CD4-positive, alpha-beta T cell treated with Interleukin-6 at 100 ng/mL for 8 hours (primary cell): ENCODE results near the gene SMPD1.
"Not testable (repeated sequence)": the region's sequence is repeated elsewhere in the genome, so short reads cannot be mapped to it uniquely, and the experiment has no call there.

Source experiments
- DNase-seq: peaks from one replicate; pipeline ENCODE4 v3.0.0-alpha.2; 2020; ENCODE audit warnings: mixed read lengths, low spot score

SMPD1 gene

DNA sequence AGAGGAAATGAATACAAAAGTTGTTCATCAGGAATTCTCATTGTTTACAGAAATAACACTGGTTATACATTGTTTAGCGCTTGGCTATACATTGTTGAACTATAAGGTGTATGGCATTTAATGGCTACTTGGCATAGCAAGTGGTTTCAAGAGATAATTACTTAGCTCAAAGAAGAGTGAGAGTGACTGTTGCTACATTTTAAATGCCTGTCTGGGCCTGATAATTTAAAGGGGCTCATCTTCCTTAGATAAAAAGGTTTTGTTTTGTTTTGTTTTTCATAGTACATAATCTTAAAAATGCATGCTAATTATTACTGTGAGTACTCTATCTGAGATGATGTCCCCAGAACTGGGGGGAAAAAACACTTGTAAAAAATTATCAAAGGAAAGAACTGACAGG lies 1.5 kb upstream of the SMPD1 start:
- no peak for DNase-seq

DNA sequence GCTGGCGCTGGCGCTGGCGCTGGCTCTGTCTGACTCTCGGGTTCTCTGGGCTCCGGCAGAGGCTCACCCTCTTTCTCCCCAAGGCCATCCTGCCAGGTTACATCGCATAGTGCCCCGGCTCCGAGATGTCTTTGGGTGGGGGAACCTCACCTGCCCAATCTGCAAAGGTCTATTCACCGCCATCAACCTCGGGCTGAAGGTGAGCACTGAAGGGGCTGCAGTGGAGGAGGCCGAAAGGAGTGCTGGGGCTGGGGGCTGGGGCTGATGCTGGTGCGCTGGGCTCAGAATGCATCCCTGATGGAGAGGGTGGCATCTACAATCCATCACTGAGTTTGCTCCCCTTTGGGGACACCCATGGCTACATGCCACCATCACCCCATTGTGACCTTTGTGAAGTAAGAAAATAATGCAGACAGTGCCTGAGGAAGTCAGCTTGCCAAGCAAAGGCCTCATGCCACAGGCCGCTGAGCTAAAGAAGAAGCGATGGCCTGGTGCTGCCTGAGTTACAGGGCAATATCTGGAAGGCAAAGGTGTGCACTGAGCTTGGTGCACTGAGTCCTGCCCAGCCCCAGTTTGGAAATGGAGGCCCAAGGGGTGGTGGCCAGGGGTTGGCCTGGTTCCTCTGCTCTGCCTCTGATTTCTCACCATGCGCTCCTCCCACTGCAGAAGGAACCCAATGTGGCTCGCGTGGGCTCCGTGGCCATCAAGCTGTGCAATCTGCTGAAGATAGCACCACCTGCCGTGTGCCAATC lies 620 bp downstream of the SMPD1 start:
- no peak for DNase-seq

DNA sequence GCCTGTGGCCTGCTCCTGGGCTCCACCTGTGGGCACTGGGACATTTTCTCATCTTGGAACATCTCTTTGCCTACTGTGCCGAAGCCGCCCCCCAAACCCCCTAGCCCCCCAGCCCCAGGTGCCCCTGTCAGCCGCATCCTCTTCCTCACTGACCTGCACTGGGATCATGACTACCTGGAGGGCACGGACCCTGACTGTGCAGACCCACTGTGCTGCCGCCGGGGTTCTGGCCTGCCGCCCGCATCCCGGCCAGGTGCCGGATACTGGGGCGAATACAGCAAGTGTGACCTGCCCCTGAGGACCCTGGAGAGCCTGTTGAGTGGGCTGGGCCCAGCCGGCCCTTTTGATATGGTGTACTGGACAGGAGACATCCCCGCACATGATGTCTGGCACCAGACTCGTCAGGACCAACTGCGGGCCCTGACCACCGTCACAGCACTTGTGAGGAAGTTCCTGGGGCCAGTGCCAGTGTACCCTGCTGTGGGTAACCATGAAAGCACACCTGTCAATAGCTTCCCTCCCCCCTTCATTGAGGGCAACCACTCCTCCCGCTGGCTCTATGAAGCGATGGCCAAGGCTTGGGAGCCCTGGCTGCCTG lies 1.4 kb downstream of the SMPD1 start:
- no peak for DNase-seq

DNA sequence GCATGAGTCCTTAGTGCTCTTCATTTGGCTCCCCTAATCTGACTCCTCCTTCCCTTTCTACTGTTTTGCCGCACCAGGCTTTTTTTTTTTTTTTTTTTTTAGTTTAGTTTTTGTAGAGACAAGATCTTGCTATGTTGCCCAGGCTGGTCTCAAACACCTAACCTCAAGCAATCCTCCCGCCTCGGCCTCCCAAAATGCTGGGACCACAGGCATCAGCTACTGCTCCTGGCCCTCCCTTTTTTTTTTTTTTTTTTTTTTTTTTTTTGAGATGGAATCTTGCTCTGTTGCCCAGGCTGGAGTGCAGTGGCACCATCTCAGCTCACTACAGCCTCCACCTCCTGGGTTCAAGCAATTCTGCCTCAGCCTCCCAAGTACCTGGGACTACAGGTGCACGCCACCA lies 2.0 kb downstream of the SMPD1 start:
- DNase-seq = not testable (repeated sequence)

DNA sequence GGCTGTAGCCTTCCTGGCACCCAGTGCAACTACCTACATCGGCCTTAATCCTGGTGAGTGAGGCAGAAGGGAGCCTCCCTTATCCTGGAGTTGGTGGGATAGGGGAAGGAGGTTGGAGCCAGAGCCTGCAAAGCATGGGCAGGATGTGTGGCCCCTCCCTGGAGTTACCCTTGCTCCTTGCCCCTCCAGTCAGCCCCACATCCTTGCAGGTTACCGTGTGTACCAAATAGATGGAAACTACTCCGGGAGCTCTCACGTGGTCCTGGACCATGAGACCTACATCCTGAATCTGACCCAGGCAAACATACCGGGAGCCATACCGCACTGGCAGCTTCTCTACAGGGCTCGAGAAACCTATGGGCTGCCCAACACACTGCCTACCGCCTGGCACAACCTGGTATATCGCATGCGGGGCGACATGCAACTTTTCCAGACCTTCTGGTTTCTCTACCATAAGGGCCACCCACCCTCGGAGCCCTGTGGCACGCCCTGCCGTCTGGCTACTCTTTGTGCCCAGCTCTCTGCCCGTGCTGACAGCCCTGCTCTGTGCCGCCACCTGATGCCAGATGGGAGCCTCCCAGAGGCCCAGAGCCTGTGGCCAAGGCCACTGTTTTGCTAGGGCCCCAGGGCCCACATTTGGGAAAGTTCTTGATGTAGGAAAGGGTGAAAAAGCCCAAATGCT lies 3.9 kb downstream of the SMPD1 start:
- no peak for DNase-seq

DNA sequence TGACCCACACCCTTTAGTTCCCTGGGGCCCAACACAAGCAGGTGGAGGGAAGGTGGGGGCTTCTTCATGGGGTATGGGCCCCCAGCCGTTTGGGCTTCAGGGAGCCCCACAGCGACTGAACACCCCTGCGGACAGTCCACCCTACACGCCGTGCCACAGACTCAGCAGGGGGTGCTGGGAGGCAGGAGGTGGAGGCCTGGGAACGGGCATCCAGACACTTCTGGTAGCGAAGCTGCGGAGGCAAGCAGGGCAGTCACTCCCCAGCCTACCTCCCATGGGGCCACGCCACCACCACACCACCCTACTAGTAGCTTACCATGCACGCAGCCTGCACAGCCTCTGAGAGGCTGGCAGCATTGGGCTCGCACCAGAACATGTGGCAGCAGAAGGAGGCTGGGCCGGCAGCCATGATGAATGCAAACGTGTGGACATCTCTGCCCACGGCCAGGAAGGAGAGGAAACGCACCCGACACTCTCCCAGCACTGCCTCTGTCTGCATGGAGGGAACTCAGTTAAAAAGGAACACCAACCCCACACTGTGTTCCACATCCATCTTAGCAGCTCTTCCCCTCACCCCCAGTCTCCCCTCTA lies 5.3 kb downstream of the SMPD1 start:
- no peak for DNase-seq

DNA sequence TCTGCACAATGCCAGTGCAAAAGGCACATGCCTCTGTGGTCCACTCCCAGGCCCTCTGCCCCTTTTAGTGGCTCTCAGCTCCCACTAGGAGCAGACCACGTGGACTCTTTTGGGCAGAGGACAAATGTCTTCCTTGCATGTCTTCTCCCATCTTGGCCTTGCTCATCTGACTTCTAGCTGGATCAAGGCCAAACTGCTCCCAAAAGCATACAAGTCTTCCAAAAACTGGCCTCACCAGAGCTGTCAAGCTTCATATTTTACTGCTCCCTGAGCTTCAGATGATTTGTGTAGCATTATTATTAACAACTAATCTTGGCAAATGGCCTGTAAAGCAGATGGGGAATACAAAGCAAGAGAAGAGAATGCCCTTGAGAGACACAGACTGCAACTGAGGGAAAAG lies 6.9 kb downstream of the SMPD1 start:
- no peak for DNase-seq

DNA sequence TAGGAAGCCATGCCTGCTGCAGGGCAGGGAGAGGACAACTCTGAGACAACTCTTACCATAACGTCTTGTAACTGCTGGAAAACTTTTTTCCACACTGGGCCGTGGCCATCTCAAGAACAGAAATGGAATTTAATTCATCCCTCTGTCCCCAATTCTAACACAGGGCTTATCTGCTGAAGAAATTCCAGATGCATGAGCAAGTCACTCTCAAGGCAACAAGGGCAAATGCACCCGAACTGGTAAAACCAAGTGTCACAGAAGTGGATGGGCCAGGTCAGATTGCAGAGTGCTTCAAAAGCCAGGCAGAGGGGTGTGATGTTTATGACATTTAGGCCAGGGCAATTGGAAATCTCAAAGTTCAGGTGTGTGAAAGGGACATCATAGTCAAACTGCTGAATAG lies 7.4 kb downstream of the SMPD1 start:
- DNase-seq = no peak

DNA sequence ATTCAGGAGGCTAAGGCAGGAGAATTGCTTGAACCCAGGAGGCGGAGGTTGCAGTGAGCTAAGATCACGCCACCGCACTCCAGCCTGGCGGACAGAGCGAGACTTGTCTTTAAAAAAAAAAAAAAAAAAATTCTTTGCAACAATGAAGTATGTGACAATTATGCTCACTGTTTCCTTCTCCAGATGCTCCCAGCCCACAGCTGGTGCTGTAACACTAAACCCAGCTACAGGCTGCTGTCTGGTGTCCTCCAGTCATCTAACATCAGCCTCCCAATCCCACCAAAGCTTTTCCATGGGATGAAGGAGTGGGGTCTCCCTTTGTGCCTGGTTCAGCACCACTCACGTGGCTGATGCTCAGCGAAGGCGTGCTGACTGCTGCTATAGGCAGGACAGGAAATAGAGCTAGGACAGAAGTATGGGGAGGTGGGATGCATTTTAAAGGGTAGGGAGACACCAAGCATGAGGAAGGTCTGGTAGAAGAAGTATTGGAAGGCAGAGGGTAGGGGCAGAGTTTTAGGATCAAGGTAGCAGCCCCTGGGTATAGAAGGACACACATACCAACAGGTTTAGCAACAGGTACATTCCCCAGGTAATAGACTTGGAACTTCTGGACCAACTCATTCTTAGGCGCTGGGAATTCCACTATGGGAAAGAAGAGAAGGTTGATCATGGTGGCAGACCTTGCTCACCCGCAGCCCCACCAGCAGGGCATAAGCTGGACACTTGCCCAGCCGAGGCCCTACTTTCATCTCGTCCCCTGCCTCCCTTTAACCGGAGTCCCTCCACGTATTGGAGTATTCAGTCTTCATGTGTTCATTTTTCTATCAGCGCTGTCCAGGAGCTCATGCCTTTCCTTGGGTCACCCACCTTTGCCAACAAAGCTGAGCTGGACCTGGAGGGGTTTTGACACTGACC lies 10.4 kb downstream of the SMPD1 start:
- DNase-seq = no peak

DNA sequence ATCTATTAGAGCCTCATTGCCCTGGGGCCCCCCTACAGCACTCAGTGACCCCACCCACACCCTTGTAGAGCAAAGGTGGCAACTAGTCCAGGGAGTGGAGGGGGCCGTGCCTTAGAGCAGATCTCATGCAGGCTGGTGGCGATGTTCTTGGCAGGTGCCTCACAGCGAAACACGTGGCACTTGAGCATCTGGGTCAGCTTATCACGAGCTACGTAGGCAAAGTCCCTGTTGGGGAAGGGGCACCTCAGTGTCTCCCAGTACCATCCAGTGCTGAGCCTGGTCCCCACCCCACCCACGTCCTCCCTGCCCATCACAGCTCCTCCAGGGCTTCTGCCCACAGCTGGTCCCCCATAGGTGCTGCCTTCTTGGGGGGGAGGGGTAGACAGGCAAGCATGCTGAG lies 11.2 kb downstream of the SMPD1 start:
- no peak for DNase-seq

DNA sequence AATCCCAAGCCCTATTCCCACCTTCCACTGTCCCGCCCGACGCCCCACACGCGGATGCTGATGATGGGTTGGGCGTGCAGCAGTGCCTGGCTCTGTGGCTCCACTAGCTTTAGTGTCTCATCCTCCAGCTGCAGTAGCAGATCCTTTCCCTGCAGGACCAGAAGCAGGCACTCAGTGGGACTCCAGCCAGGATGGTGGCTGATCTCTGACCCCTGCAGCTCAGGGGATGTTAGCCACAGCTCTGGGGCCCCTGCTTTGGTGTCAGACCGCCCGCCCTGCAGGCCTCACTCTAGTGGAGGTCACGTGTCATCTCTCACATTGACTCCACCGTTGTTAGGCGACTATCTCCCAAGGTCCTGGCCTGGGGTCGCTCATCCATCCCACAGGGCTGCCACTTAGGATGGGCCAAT lies 11.8 kb downstream of the SMPD1 start:
- no peak for DNase-seq

DNA sequence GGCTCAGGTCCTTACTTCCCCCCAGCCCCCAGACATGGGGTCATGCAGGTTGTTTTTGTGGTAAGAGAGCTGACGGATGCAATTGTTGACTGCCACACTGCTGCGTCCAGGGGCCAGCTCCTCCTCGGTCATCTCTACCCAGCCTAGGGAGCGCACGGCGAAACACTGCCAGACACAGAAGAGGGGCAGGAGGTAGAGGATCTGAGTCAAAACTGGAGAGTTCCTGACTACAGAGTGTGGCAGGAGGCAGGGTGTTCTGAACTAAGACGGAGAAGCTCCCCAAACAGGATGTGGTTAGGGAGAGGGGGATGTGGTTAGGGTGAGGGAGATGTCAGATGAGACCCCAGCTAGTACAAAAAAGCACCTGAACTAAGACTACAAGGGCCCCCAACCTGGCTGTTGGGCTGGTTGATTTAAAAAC lies 12.3 kb downstream of the SMPD1 start:
- peak; percentile 92 for DNase-seq

DNA sequence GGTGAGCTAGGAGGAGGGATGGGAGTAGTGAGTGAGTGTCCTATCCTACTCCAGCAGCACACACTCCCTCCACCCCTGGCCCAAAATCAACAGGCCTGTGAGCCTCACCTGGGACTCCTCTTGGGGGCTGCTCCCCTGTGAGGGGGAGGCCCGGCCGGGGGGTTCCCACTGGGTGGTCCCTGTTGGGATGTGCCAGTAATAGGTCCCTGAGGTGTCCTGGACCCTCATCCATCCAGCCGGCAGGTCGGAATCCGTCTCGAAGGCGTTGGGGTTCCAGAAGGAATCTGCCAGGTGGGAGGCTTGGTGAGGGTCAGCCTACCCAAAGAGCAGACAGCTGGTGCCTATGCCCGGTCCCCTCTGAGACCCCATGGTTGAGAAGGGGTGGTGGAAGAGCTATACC lies 13.3 kb downstream of the SMPD1 start:
- DNase-seq = no peak

DNA sequence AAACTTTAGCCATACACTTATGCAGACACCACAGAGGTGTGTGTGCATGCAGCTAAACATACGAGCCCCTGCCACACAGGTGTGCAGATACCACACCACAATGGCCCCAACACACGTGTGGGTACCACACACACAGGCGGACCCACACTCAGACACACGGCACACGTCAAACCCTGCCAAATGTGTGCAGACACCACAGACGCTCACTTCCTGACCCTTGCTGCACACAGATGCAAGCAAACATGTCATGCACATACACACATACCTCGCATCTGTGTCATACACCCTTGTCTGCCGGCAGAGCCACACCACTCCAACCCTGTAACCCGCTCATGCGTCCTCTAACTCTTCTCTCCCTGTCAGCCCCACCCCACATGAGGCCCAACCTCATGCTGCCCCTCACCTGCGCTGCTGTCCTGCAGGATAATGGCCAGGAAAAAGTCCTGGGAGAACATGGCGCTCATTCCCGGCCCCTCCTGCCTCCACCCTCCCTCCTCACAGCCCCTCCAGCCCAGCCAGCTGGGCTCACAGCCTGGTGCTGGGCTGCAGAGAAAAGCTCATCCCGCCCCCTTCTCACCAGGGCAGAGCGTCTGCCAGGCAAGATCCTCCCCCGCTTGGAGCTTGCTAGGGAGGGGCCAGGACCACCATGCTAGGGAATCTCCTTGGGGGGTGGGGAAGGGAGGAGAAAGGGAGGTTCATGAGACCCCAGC lies 14.2 kb downstream of the SMPD1 start:
- peak; percentile 43 for DNase-seq

DNA sequence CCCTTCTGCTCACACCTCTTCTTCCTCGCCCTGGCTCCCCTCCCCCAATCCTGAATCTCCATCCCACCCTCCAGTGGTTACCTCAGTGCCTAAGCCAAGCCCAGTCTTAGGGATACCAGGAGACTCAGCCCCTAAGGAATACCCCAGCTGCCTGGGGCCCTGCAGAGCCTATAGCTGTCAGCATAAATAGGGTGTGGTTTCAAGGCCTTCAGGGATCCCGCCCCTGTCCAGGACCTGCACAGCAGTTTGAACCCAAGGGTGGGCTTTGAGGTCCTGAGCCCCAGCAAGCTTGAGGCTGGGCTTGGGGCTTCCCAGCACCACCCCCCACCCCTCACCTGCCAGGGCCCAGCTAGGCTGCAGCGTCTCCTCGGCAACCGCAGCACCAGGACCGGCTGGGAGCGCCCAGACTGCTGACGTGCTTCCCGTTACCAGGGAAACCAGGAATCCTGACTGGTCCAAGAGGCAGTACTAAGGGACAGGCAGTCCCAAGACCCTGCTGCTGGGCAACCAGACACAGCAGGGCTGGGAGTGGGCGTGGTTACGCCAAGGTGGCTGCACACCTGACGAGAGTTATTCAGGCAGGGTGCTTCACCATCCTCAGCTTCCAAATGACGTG lies 14.9 kb downstream of the SMPD1 start:
- no peak for DNase-seq

DNA sequence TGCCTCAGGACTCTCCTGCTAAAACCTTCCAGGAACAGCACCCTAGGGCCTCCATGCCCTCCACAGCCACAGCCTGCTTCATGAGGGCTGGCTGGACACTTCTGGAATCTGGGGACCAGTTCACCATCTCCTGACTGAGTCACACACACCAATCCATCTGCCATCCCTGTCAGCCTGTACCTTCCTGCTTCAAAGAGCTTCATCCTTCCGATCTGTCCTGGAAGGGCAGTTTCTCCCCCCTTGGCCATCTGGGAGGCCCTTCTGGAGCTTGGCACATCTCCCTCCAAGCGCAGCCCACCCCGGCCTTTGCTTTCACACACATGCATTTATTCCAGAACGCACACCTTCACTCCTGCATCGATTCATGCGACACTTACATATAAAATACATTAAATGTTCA lies 15.6 kb downstream of the SMPD1 start:
- no peak for DNase-seq

DNA sequence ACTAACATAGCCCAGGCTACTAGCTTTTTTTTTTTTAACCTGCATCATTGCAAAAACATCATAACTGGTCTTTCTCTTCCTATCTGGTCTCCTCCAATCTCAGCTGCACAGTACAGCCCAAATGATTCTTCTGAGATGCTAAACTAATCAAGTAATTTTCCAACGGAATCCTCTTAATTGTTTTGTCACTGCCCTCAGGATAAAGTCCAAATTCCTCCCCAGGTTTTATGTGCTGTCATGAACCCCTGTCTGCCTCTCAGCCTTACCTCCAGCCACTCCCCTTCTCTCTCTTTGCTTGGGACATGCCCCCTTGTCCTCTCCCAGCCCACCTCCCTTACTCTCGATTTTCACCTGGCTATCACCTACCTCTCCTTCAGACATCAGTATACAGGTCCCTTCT lies 16.1 kb downstream of the SMPD1 start:
- no peak for DNase-seq

DNA sequence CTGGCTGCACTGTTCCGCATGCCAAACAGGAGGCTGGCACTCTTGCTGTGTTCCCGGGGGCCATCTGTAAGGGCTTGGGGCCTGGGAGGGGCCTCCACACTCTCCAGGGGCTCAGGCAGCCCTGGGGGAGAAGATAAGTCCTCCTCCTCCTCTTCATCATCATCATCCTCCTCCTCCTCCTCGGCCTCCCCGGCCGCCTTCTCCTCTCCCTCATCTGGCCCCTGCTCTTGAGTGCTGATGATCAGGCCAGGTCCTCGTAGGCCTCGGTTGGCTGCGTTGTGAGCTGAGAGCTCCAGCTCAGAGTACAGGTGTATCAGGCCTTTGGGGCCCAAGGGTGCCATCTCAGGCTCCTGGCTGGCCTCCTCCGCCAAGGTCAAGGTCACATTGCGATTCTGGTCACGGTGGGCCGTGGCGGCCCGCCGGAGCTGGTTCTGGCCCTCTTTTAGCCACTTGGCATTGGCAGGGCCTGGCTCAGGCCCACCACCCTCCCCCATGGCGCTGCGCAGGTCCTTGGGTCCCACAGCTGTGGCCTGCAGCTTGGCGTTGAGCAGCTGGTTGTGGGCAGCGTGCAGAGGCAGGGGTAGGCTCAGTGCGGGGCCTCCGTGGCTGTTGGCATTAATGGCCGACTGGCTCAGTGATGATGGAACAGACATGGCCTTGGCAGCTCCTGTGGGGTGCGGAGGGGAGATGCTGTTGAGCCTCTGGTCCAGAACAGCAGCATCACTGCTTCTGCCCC lies 20.6 kb downstream of the SMPD1 start:
- DNase-seq = no peak

DNA sequence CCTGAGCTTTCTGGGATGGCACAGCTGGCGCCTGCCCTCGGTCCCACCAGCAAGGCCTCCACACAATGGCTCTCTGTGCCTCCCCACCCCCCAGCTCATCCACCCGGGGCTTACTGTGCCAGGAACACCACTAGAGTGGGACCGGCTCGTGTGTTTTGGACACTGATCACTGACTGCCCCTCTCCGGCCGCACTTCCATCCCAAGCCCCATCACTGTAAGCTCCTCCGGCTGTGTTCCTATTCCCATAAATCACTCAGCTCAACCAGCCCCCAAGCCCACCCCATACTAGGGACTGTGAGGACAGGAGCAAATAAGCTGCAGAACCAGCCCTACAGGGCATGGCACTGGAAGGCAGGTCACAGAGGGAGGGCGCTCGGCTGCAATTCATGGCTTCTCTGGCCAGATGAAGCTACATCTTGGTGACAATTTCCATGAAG lies 21.3 kb downstream of the SMPD1 start:
- no peak for DNase-seq

DNA sequence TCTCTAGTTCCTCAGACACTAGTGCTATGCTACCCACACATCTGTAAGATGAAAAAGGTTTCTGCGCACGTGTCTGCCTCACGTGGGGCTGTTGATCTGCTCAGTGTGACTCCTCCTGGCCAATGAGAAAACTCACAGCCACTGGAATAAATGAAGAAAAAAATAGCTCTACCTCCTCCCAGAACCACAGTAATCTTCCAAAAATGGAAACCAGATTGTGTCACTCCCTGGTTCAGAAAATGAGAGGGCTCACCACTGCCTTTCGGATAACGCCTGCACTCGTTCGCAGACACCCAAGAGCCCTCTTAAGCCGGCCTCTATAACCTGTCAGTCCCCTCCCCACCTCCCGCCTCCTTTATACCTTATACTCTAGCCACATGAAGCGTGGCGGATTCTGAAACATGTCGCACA lies 23.5 kb downstream of the SMPD1 start:
- peak; percentile 75 for DNase-seq
